ENCODE measurements around the gene POLR3GL.

GRCh38 chr1:145994391-145995120 is 30.1 kb downstream of the POLR3GL start:
- TF ChIP-seq EZH2phosphoT487 (IDR thresholded peaks at IDR 0.05; ENCODE audit: unreplicated experiment) (no peak), CTCF (conservative IDR thresholded peaks at IDR 0.05; ENCODE audit: low read depth in 2 of 2) (no peak), EZH2 (IDR thresholded peaks at IDR 0.05; ENCODE audit: low read depth, unreplicated experiment) (no peak), ETS1 (IDR thresholded peaks at IDR 0.05) (no peak), POLR2AphosphoS5 (IDR thresholded peaks at IDR 0.05; ENCODE audit: low read depth) (peak; percentile 14; the same call in 1 of the 2 replicates), ZNF114 (CRISPR knock-in tag; IDR thresholded peaks at IDR 0.05) (no peak), REST (IDR thresholded peaks at IDR 0.05; ENCODE audit: unreplicated experiment) (no peak), NANOG (IDR thresholded peaks at IDR 0.05; ENCODE audit: borderline replicate concordance) (no peak), CREB1 (CRISPR knock-in tag; IDR thresholded peaks at IDR 0.05; ENCODE audit: low read depth) (no peak)
